GM21526 (cell line): ENCODE data around the gene COMMD10.

Experiments
- ATAC-seq: cut with Tn5 transposase; IDR thresholded peaks from one replicate; pipeline ENCODE4 v1.9.1; 2021; ENCODE audit warnings: moderate library complexity; ENCODE audit not compliant: unreplicated experiment, low FRiP score

Gene COMMD10

DNA sequence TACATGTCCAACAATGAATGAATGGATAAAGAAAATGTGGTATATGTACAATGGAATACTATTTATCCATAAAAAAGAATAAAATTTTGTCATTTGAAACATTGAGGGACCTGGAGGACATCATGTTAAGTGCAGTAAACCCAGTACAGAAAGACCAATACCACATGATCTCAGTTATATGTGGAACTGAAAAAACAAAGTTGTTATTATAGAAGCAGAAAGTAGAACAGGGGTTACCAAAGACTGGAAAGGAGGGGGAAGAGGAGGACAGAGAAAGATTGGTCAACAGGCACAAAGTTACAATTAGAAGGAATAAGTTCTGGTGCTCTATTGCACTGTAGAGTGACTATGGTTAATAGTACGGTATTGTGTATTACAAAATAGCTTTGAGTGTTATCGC is 256.0 kb downstream of the COMMD10 start:
- ATAC-seq = peak; percentile 88
